ENCODE data around the gene SCO2.

- TF ChIP-seq POLR2A (IDR thresholded peaks at IDR 0.05) (no peak), CTCF (IDR thresholded peaks at IDR 0.05) (no peak), EP300 (IDR thresholded peaks at IDR 0.05) (no peak)
These were observed 46.1 kb upstream of the SCO2 start for GRCh38 chr22:50571264-50572175.

Measured in tibial nerve (tissue), 4 donors.